HCT116 (cell line): ENCODE results near the gene SPTB. TPM values are rescaled to one million over a fixed set of nuclear protein-coding genes. Genes with fewer than 3 reads are reported as not detected.

Source experiments
- ATAC-seq: fragments of 200-7000 bp; cut with Tn5 transposase; 2 replicates; pipeline ENCODE4 v1.9.1; 2020; ENCODE audit warnings: mild to moderate bottlenecking, moderate library complexity
- BruUV-seq: library from RNA; stranded (reverse); fragments of 400-500 nt; replicated peaks from 2 replicates; lab custom pipeline; 2021; lab: Mats Ljungman, UMichigan
- CTCF ChIA-PET: fragments of 300-600 bp; sonication (Branson Sonifier 250); formaldehyde crosslinking; loops from one replicate; lab custom pipeline; 2021; ENCODE audit warnings: antibody characterized with exemption; lab: Charles Lee
- POLR2A ChIA-PET: fragments of 300-600, 350-600 bp; sonication (Branson Sonifier 250); formaldehyde crosslinking; loops from one replicate; lab custom pipeline; 2021; ENCODE audit warnings: antibody characterized with exemption; lab: Charles Lee
- RAD21 ChIA-PET, 2 experiments: fragments of 300-600 bp; sonication (Branson Sonifier 250); formaldehyde crosslinking; loops; one replicate each; lab custom pipeline; 2023; ENCODE audit warnings: low total read pairs in 2 of 2; ENCODE audit not compliant: uncharacterized antibody in 2 of 2, unreplicated experiment in 2 of 2, low non-redundant PET in 1 of 2; lab: Charles Lee
- DNase-seq: peaks from one replicate; pipeline ENCODE4 v3.0.0-alpha.2; 2010; ENCODE audit warnings: low read depth, low spot score
- H2AFZ ChIP-seq: fragments of 200-600 bp; shearing (Covaris generic), sonication (generic); 2 replicates; pipeline ENCODE4 v1.6.1; 2017; ENCODE audit warnings: low read depth, mixed run types, mixed read lengths, antibody characterized with exemption, low read length; ENCODE audit not compliant: poor library complexity, severe bottlenecking
- H3K27ac ChIP-seq: 2 replicates; pipeline ENCODE4 v1.5.1; 2012; ENCODE audit warnings: low read depth, low read length
- H3K27me3 ChIP-seq: fragments of 200-600 bp; sonication (generic); 2 replicates; pipeline ENCODE4 v1.6.1; 2016; ENCODE audit warnings: mixed run types, low read length, mixed read lengths; ENCODE audit not compliant: insufficient read depth
- H3K36me3 ChIP-seq, 2 experiments: fragments of 200-500 bp in 1 of 2; fragments of 200-600 bp in 1 of 2; sonication (Bioruptor generic) in 1 of 2; sonication (generic) in 1 of 2; 2 replicates each; pipeline versions ENCODE4 v1.5.1 to v1.6.1; 2014 to 2016; ENCODE audit warnings: low read length in 2 of 2, inconsistent platforms in 1 of 2, mixed read lengths in 1 of 2, mixed run types in 1 of 2; ENCODE audit not compliant: insufficient read depth in 2 of 2, control insufficient read depth in 1 of 2
- H3K4me1 ChIP-seq, 2 experiments: fragments of 200-600 bp in 1 of 2; sonication (generic) in 1 of 2; 2 replicates each; pipeline versions ENCODE4 v1.5.1 to v1.6.1; 2012 to 2017; ENCODE audit warnings: low read length in 2 of 2, inconsistent platforms in 1 of 2, mild to moderate bottlenecking in 1 of 2, mixed read lengths in 1 of 2, mixed run types in 1 of 2, moderate library complexity in 1 of 2; ENCODE audit not compliant: insufficient read depth in 2 of 2, control insufficient read depth in 1 of 2
- H3K4me2 ChIP-seq: fragments of 200-600 bp; sonication (generic); 2 replicates; pipeline ENCODE4 v1.6.1; 2017; ENCODE audit warnings: mixed run types, low read length, mixed read lengths
- H3K4me3 ChIP-seq, 2 experiments: fragments of 200-600 bp in 1 of 2; sonication (generic) in 1 of 2; replicated peaks in 1 of 2; 2 replicates each; pipeline ENCODE4 v1.5.1; 2011 to 2016; ENCODE audit warnings: low read length in 2 of 2, control low read depth in 1 of 2, low read depth in 1 of 2, mild to moderate bottlenecking in 1 of 2, mixed read lengths in 1 of 2, mixed run types in 1 of 2
- H3K79me2 ChIP-seq: fragments of 200-600 bp; sonication (generic); 2 replicates; pipeline ENCODE4 v1.6.1; 2017; ENCODE audit warnings: mild to moderate bottlenecking, mixed run types, low read length, moderate library complexity, mixed read lengths; ENCODE audit not compliant: insufficient read depth
- H3K9ac ChIP-seq: fragments of 200-600 bp; sonication (generic); 2 replicates; pipeline ENCODE4 v1.6.1; 2016; ENCODE audit warnings: low read length, mixed read lengths
- H3K9me2 ChIP-seq: fragments of 200-600 bp; sonication (generic), shearing (Covaris generic); 2 replicates; pipeline ENCODE4 v1.6.1; 2017; ENCODE audit warnings: mixed run types, mild to moderate bottlenecking, moderate library complexity; ENCODE audit not compliant: insufficient read depth
- H3K9me3 ChIP-seq, 2 experiments: fragments of 200-500 bp in 1 of 2; fragments of 200-600 bp in 1 of 2; sonication (Bioruptor generic) in 1 of 2; sonication (generic) in 1 of 2; 2 replicates each; pipeline ENCODE4 v1.6.1; 2014 to 2017; ENCODE audit warnings: low read length in 2 of 2, mixed read lengths in 2 of 2, inconsistent platforms in 1 of 2, low read depth in 1 of 2, mild to moderate bottlenecking in 1 of 2, mixed run types in 1 of 2, moderate library complexity in 1 of 2; ENCODE audit not compliant: control insufficient read depth in 1 of 2, insufficient read depth in 1 of 2
- H4K20me1 ChIP-seq: fragments of 200-600 bp; sonication (generic), shearing (Covaris generic); 2 replicates; pipeline ENCODE4 v1.6.1; 2017; ENCODE audit warnings: mixed run types, mild to moderate bottlenecking, moderate library complexity; ENCODE audit not compliant: insufficient read depth
- CEBPB ChIP-seq: IDR thresholded peaks from 2 replicates; pipeline ENCODE4 v1.6.1; 2012; ENCODE audit warnings: low read depth
- ELF1 ChIP-seq: IDR thresholded peaks from 2 replicates; pipeline ENCODE4 v1.6.1; 2012; ENCODE audit warnings: low read depth, borderline replicate concordance
- EZH2 ChIP-seq: fragments of 200-600 bp; sonication (generic); IDR thresholded peaks from 2 replicates; pipeline ENCODE4 v1.6.1; 2017; ENCODE audit warnings: antibody characterized with exemption, mixed run types
- JUND ChIP-seq: IDR thresholded peaks from 2 replicates; pipeline ENCODE4 v1.6.1; 2012
- POLR2A ChIP-seq: IDR thresholded peaks from 2 replicates; pipeline ENCODE4 v1.7.0; 2011; ENCODE audit warnings: borderline replicate concordance; ENCODE audit not compliant: insufficient read depth, insufficient read length; ENCODE audit errors: extremely low read depth
- POLR2AphosphoS5 ChIP-seq: IDR thresholded peaks from 2 replicates; pipeline ENCODE4 v1.6.1; 2011; ENCODE audit warnings: mild to moderate bottlenecking, low read depth, low read length, moderate library complexity
- RAD21 ChIP-seq: IDR thresholded peaks from 2 replicates; pipeline ENCODE4 v1.6.1; 2012; ENCODE audit warnings: low read depth, mild to moderate bottlenecking
- SIN3A ChIP-seq: IDR thresholded peaks from 2 replicates; pipeline ENCODE4 v1.6.1; 2012; ENCODE audit warnings: low read depth
- SRF ChIP-seq: IDR thresholded peaks from 2 replicates; pipeline ENCODE4 v1.6.1; 2012; ENCODE audit warnings: low read depth
- YY1 ChIP-seq: IDR thresholded peaks from 2 replicates; pipeline ENCODE4 v1.6.1; 2011; ENCODE audit warnings: low read length, low read depth, moderate library complexity, mild to moderate bottlenecking; ENCODE audit not compliant: insufficient replicate concordance; ENCODE audit errors: extremely low read depth
- ZFX ChIP-seq: fragments of 450-650 bp; IDR thresholded peaks from 2 replicates; pipeline ENCODE4 v1.6.1; 2017
- ZNF274 ChIP-seq: fragments of 200-500 bp; sonication (Bioruptor generic); IDR thresholded peaks from 2 replicates; pipeline ENCODE4 v1.6.1; 2014; ENCODE audit warnings: mild to moderate bottlenecking, low read depth, low read length, inconsistent platforms
- intact Hi-C: fragments of 100-400 bp; cut with micrococcal nuclease; formaldehyde crosslinking; loops from 2 replicates; pipeline ENCODE4 v1.10.0; 2022
- total RNA-seq: library from RNA; stranded (reverse); gene quantifications from one replicate; pipeline ENCODE4 v1.2.1, GENCODE V29; 2021; ENCODE audit not compliant: unreplicated experiment
- TF ChIP-seq, protein P1 (sequence below): IDR thresholded peaks from 2 replicates; pipeline ENCODE4 v1.6.1; 2012
- TF ChIP-seq, protein P2 (sequence below): IDR thresholded peaks from 2 replicates; pipeline ENCODE4 v1.6.1; 2012
- TF ChIP-seq, protein P3 (sequence below), 3 experiments: fragments of 200-600 bp in 1 of 3; sonication (generic) in 1 of 3; IDR thresholded peaks in 2 of 3; conservative IDR thresholded peaks in 1 of 3; 2 replicates each; pipeline ENCODE4 v1.5.1; 2012 to 2017; ENCODE audit warnings: low read depth in 2 of 3, low read length in 2 of 3, antibody characterized with exemption in 1 of 3, borderline replicate concordance in 1 of 3, control low read depth in 1 of 3, mild to moderate bottlenecking in 1 of 3, mixed read lengths in 1 of 3, mixed run types in 1 of 3, moderate library complexity in 1 of 3; ENCODE audit not compliant: insufficient read depth in 1 of 3

Gene SPTB
- total RNA-seq, 1 experiment from 2014 or later, result 4.2 TPM

DNA sequence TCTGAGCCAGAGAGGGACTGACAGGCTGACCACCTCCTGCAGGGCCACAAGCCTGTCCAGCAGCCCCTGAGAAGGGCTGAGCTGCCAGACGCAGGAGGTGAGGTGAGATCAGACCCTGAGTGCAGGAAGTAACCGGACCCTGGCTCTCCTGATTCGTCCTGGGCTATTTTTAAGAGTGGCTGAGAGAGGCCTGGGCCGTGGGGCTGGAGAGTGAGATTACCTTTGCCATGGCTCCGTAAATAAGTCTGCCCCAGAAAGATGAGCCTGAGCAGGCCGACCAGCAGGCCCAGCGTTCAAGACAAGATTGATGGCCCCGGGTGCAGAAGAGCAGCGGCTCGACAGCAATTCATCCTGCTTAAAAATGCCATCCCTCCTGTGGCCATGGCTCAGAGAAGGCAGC is 54.2 kb downstream of the SPTB start:
- BruUV-seq, result no TSS peak
- CTCF ChIA-PET, result interaction anchor here (1.3 to 1.6 kb wide), 2 partner anchors 15 to 67 kb away, joined by 4 to 5 read pairs; no protein-coding TSS in a partner anchor
- no peak for ATAC-seq

DNA sequence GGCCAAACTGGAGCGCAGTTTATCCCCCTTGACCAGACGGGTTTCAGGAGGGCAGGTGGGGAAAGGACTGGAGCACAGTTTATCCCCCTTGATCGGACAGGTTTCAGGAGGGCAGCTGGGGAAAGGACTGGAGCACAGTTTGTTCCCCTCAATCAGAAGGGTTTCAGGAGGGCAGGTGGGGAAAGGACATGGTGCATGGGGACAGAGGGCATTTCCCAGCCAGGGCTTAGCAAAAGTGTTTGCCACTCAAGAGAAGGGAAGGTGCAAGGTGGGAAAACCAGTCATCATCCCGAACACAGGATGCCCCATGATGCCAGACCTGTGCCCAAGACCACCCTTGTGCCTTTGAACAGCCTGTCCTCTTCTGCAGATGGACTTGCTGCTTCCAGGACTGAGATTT is 54.7 kb downstream of the SPTB start:
- intact Hi-C loops, result loop anchor here (5.0 kb wide), 1 partner anchor 37 kb away; no protein-coding TSS in a partner anchor
- CTCF ChIA-PET, result no interaction called here
- no peaks in the 10 kb centered on the region for H3K79me2 ChIP-seq

More for the DNA sequence above, 54.2 kb downstream of the SPTB start:
- H3K36me3 ChIP-seq, result no peaks in the 10 kb centered on the region
- TF ChIP-seq RAD21 (no peak), JUND (no peak), ZFX (no peak), EZH2 (no peak), CEBPB (no peak), POLR2A (no peak), POLR2AphosphoS5 (no peak), YY1 (no peak), SRF (no peak), ZNF274 (no peak)
- TF ChIP-seq, protein P1, sequence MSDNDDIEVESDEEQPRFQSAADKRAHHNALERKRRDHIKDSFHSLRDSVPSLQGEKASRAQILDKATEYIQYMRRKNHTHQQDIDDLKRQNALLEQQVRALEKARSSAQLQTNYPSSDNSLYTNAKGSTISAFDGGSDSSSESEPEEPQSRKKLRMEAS, result no peak
- peaks cover 0 to 15% of the 10 kb centered on the region in 2 experiments; a peak in 1 of 4 replicates for H3K4me1 ChIP-seq
- H3K4me3 ChIP-seq, result no peak overlapping the region
- no peaks in the 10 kb centered on the region for H3K79me2 ChIP-seq
- no peaks in the 10 kb centered on the region for H3K9me2 ChIP-seq
- no peak for DNase-seq
- no peaks in the 10 kb centered on the region for H3K9me3 ChIP-seq
- intact Hi-C loops, result loop anchor here (5.0 kb wide), 1 partner anchor 37 kb away; no protein-coding TSS in a partner anchor
- H3K4me2 ChIP-seq, result no peak overlapping the region
- H3K27ac ChIP-seq, result no peak overlapping the region
- H4K20me1 ChIP-seq, result no peaks in the 10 kb centered on the region
- no peak overlapping the region for H2AFZ ChIP-seq
- no peaks in the 10 kb centered on the region for H3K27me3 ChIP-seq
- RAD21 ChIA-PET, result no interaction called here
- no peak overlapping the region for H3K9ac ChIP-seq
- POLR2A ChIA-PET, result no interaction called here

More for the DNA sequence above, 54.7 kb downstream of the SPTB start:
- H2AFZ ChIP-seq, result no peak overlapping the region
- H3K9me3 ChIP-seq, result no peaks in the 10 kb centered on the region
- no peak overlapping the region for H3K9ac ChIP-seq
- no peak overlapping the region for H3K27ac ChIP-seq
- no peak overlapping the region for H3K4me3 ChIP-seq
- DNase-seq, result no peak
- no TSS peak for BruUV-seq
- H3K4me1 ChIP-seq, result peaks cover 0 to 15% of the 10 kb centered on the region in 2 experiments; a peak in 1 of 4 replicates
- H3K36me3 ChIP-seq, result no peaks in the 10 kb centered on the region
- no peaks in the 10 kb centered on the region; the same call in 1 of the 2 replicates for H3K27me3 ChIP-seq
- RAD21 ChIA-PET, result no interaction called here
- H4K20me1 ChIP-seq, result no peaks in the 10 kb centered on the region
- H3K4me2 ChIP-seq, result no peak overlapping the region
- ATAC-seq, result no peak
- TF ChIP-seq, protein P1, result no peak
- TF ChIP-seq, protein P2, sequence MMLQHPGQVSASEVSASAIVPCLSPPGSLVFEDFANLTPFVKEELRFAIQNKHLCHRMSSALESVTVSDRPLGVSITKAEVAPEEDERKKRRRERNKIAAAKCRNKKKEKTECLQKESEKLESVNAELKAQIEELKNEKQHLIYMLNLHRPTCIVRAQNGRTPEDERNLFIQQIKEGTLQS, result no peak
- TF ChIP-seq, protein P3, sequence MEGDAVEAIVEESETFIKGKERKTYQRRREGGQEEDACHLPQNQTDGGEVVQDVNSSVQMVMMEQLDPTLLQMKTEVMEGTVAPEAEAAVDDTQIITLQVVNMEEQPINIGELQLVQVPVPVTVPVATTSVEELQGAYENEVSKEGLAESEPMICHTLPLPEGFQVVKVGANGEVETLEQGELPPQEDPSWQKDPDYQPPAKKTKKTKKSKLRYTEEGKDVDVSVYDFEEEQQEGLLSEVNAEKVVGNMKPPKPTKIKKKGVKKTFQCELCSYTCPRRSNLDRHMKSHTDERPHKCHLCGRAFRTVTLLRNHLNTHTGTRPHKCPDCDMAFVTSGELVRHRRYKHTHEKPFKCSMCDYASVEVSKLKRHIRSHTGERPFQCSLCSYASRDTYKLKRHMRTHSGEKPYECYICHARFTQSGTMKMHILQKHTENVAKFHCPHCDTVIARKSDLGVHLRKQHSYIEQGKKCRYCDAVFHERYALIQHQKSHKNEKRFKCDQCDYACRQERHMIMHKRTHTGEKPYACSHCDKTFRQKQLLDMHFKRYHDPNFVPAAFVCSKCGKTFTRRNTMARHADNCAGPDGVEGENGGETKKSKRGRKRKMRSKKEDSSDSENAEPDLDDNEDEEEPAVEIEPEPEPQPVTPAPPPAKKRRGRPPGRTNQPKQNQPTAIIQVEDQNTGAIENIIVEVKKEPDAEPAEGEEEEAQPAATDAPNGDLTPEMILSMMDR (IDR thresholded peaks at IDR 0.05 in 2 of 3, conservative IDR thresholded peaks at IDR 0.05 in 1 of 3; ENCODE audit: borderline replicate concordance in 1 of 3, insufficient read depth in 1 of 3, low read depth in 2 of 3, low read length in 2 of 3), result no peak
- no peak for TF ChIP-seq RAD21
- no peak for TF ChIP-seq EZH2
- no peak for TF ChIP-seq POLR2A
- no peak for TF ChIP-seq YY1
- no peak for TF ChIP-seq POLR2AphosphoS5
- TF ChIP-seq CEBPB, result no peak
- TF ChIP-seq ELF1, result no peak
- no peak for TF ChIP-seq SIN3A
- no peak for TF ChIP-seq ZNF274
- POLR2A ChIA-PET, result no interaction called here
- H3K9me2 ChIP-seq, result no peaks in the 10 kb centered on the region
